T-cell (primary cell): ENCODE results near the gene SYCP3. TPM values are rescaled to one million over a fixed set of nuclear protein-coding genes. Genes with fewer than 3 reads are reported as not detected.

Experiments used
- ATAC-seq, 4 experiments: fragments of 200-7000 bp in 3 of 4; fragments of 150-1000 bp in 1 of 4; cut with Tn5 transposase; replicated peaks in 1 of 4; 1 replicate in 3 of 4; 2 replicates in 1 of 4; pipeline ENCODE4 v1.10.0; 2021; ENCODE audit warnings: moderate library complexity in 3 of 4, mild to moderate bottlenecking in 2 of 4, moderate number of reproducible peaks in 1 of 4
- CTCF ChIA-PET, 2 donors: fragments of 300-600 bp; sonication (Branson Sonifier 250); formaldehyde crosslinking; loops; one replicate each; lab custom pipeline; 2022; ENCODE audit warnings: antibody characterized with exemption in 2 of 2; lab: Charles Lee
- POLR2A ChIA-PET, 2 donors: fragments of 300-600 bp; sonication (Branson Sonifier 250); formaldehyde crosslinking; loops; one replicate each; lab custom pipeline; 2022; ENCODE audit warnings: antibody characterized with exemption in 2 of 2; lab: Charles Lee
- DNase-seq, 35 experiments: peaks; one replicate each; pipeline versions ENCODE4 v3.0.0 to v3.0.0-alpha.2; 2013 to 2023
- H3K27ac ChIP-seq: one replicate; pipeline ENCODE4 v1.5.1; 2013; ENCODE audit warnings: low read length
- H3K27me3 ChIP-seq, 2 experiments: replicated peaks in 1 of 2; 1 replicate in 1 of 2; 2 replicates in 1 of 2; pipeline versions ENCODE4 v1.6.1 to v1.7.0; 2013; ENCODE audit warnings: low read length in 1 of 2, mixed read lengths in 1 of 2; ENCODE audit not compliant: control insufficient read depth in 2 of 2, insufficient read depth in 2 of 2; ENCODE audit errors: extremely low read depth in 1 of 2
- H3K36me3 ChIP-seq, 2 donors: 1 replicate in 1 of 2; 2 replicates in 1 of 2; pipeline versions ENCODE4 v1.6.1 to v1.7.0; 2013; ENCODE audit warnings: low read length in 1 of 2; ENCODE audit not compliant: control insufficient read depth in 2 of 2, insufficient read depth in 1 of 2; ENCODE audit errors: extremely low read depth in 1 of 2
- H3K4me1 ChIP-seq, 2 experiments: 1 replicate in 1 of 2; 2 replicates in 1 of 2; pipeline versions ENCODE4 v1.6.1 to v1.7.0; 2013; ENCODE audit warnings: low read length in 2 of 2, mixed read lengths in 1 of 2; ENCODE audit not compliant: insufficient read depth in 2 of 2, control insufficient read depth in 1 of 2; ENCODE audit errors: extremely low read depth in 1 of 2
- H3K4me3 ChIP-seq, 2 donors: 1 replicate in 1 of 2; 2 replicates in 1 of 2; pipeline versions ENCODE4 v1.5.1 to v1.7.0; 2013; ENCODE audit warnings: mild to moderate bottlenecking in 2 of 2, low read length in 1 of 2, moderate library complexity in 1 of 2; ENCODE audit not compliant: control insufficient read depth in 1 of 2; ENCODE audit errors: extremely low read depth in 1 of 2
- H3K9me3 ChIP-seq: 2 replicates; pipeline ENCODE4 v1.7.0; 2013
- H3K27ac Mint-ChIP-seq, 2 donors: one replicate each; pipeline ENCODE4 v1.8.0; 2020 to 2021; ENCODE audit warnings: mild to moderate bottlenecking in 2 of 2, mixed read lengths in 2 of 2
- H3K27me3 Mint-ChIP-seq, 2 donors: one replicate each; pipeline ENCODE4 v1.8.0; 2021 to 2022; ENCODE audit warnings: mixed read lengths in 2 of 2
- H3K36me3 Mint-ChIP-seq: one replicate; pipeline ENCODE4 v1.8.0; 2021; ENCODE audit warnings: mixed read lengths
- H3K4me1 Mint-ChIP-seq, 3 donors: one replicate each; pipeline ENCODE4 v1.8.0; 2020 to 2022; ENCODE audit warnings: mixed read lengths in 3 of 3, mild to moderate bottlenecking in 1 of 3
- H3K4me3 Mint-ChIP-seq, 3 donors: one replicate each; pipeline ENCODE4 v1.8.0; 2020 to 2022; ENCODE audit warnings: mild to moderate bottlenecking in 3 of 3, mixed read lengths in 3 of 3, moderate library complexity in 3 of 3
- H3K9me3 Mint-ChIP-seq, 3 donors: one replicate each; pipeline ENCODE4 v1.8.0; 2020 to 2022; ENCODE audit warnings: mixed read lengths in 3 of 3
- WGBS: methylation state at CpG from one replicate; pipeline ENCODE4 v1.1.5; 2013; ENCODE audit warnings: missing lambda C conversion rate; ENCODE audit not compliant: insufficient coverage; 5-methylcytosine and 5-hydroxymethylcytosine counted together
- total RNA-seq, 35 experiments: library from RNA in 6 of 35; stranded (reverse) in 6 of 35; fragments of 120-200 nt in 1 of 35; gene quantifications; one replicate each; pipeline versions ENCODE4 v1.2.1 to v1.2.4 and lab custom pipeline; 2013 to 2026

The SYCP3 gene
- total RNA-seq, 5 donors from 2014 or later (not counting 1 experiment from before 2014, with no cell fraction given), result 0.26 to 0.95 (median 0.69) TPM

- Histone ChIP-seq H3K4me1 (no peaks in the 10 kb centered on the region), H3K27ac (no peak overlapping the region), H3K9me3 (no peaks in the 10 kb centered on the region), H3K27me3 (no peaks in the 10 kb centered on the region), H3K4me3 (no peak overlapping the region), H3K36me3 (no peaks in the 10 kb centered on the region)
- DNase-seq (no peak), ATAC-seq (no peak)
- WGBS, result no CpG with 5 or more reads among the region's 3 CpGs
- CTCF ChIA-PET, result interaction anchor here in 1 of 2 donors (0.5 kb wide), 1 partner anchor 1391 kb away, joined by 3 read pairs; no protein-coding TSS in a partner anchor
- no peak overlapping the region for H3K4me3 Mint-ChIP-seq
- H3K27me3 Mint-ChIP-seq, result no peaks in the 10 kb centered on the region
- no peak overlapping the region for H3K27ac Mint-ChIP-seq
- H3K4me1 Mint-ChIP-seq, result peaks cover 37 to 51% (median 38%) of the 10 kb centered on the region in 3 donors
- POLR2A ChIA-PET, result no interaction called here
- no peaks in the 10 kb centered on the region for H3K36me3 Mint-ChIP-seq
- no peaks in the 10 kb centered on the region for H3K9me3 Mint-ChIP-seq
These were observed 35.8 kb downstream of the SYCP3 start for GRCh38 chr12:101703487-101703886.

DNA sequence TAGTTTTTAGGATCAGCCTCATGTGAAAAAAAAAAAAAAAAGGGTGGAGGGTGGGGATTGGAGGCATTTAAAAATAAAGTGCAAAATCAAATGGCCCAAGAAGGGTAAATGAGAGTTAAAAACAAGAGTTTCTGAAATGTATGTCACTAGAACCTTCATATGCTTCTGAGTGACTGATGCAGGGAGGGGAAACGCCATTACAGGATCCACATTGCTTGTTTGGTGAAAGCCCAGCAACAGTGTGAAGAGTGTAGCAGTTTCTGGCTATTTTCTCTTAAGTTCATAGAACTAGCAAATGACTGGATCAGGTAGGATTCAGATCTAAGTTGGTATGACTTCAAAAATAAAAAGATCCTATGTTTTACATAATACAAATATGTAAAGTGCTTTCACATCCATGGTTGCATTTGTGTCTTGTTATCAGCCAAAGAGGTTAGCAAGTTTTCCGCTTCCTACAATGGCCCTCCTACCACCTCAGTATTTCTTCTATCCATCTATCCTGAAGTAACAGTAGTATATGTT lies 38.9 kb downstream of the SYCP3 start:
- ChIA-PET POLR2A (no interaction called here), CTCF (interaction anchor here in 1 of 2 donors (0.7 kb wide), 1 partner anchor 43 kb away, joined by 5 read pairs; no protein-coding TSS in a partner anchor)
- H3K27me3 ChIP-seq, result no peaks in the 10 kb centered on the region
- Mint-ChIP-seq H3K36me3 (no peaks in the 10 kb centered on the region), H3K4me3 (no peak overlapping the region), H3K27ac (peak overlapping the region in 1 of 2 donors; percentile 56), H3K4me1 (peaks cover 45 to 54% (median 49%) of the 10 kb centered on the region in 3 donors), H3K27me3 (no peaks in the 10 kb centered on the region), H3K9me3 (no peaks in the 10 kb centered on the region)
- WGBS, result no CpG with 5 or more reads among the region's 2 CpGs
- DNase-seq (peak in 1 of 35 experiments; percentile 6), ATAC-seq (no peak)
- H3K4me3 ChIP-seq, result no peak overlapping the region
- peaks cover 3 to 13% of the 10 kb centered on the region in 2 experiments for H3K4me1 ChIP-seq
- no peak overlapping the region for H3K27ac ChIP-seq
- H3K9me3 ChIP-seq, result no peaks in the 10 kb centered on the region
- H3K36me3 ChIP-seq, result no peaks in the 10 kb centered on the region

DNA sequence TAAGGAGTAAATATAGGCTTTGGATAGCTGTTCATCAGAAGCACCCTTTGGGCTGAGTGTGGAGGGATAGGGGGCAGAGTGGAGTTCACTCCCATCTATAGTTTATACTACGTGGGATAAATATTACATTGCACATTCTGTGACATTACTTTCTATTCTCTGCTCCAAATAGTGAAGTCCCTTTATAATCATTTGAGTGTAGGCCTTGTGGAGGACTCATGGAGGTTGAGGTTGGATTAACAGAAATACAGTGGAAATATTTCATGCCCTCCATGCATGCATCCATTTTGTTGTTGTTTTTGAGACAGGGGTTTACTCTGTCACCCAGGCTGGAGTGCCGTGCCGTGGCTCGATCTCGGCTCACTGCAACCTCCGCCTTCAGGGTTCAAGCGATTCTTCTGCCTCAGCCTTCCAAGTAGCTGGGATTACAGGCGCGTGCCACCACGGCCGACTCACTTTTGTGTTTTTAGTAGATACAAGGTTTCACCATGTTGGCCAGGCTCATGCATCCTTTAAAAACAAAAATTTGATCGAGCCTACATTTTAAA lies 40.4 kb downstream of the SYCP3 start:
- DNase-seq (peak in 1 of 35 experiments; percentile 20), ATAC-seq (no peak)
- no peak overlapping the region for H3K4me3 ChIP-seq
- no peak overlapping the region for H3K27ac ChIP-seq
- WGBS, result 96% methylated on average over 6 of the region's 12 CpGs
- peaks cover 3 to 13% of the 10 kb centered on the region in 2 experiments for H3K4me1 ChIP-seq
- Mint-ChIP-seq H3K4me3 (peak overlapping the region; percentile 83 to 93 (median 89)), H3K9me3 (no peaks in the 10 kb centered on the region), H3K27me3 (no peaks in the 10 kb centered on the region), H3K36me3 (no peaks in the 10 kb centered on the region), H3K4me1 (peaks cover 46 to 54% (median 52%) of the 10 kb centered on the region in 3 donors), H3K27ac (peak overlapping the region in 1 of 2 donors; percentile 82)
- POLR2A ChIA-PET, result no interaction called here
- no peaks in the 10 kb centered on the region for H3K27me3 ChIP-seq
- CTCF ChIA-PET, result interaction anchor here (0.6 to 1.4 kb wide), 4 partner anchors 15 to 284 kb away, joined by 3 to 4 read pairs (median 3); partner anchors contain the start of gene GNPTAB (in 1 of the 2)
- no peaks in the 10 kb centered on the region for H3K36me3 ChIP-seq
- no peaks in the 10 kb centered on the region for H3K9me3 ChIP-seq

GRCh38 chr12:101697930-101698799 lies 41.1 kb downstream of the SYCP3 start:
- peaks cover 46 to 54% (median 52%) of the 10 kb centered on the region in 3 donors for H3K4me1 Mint-ChIP-seq
- peak; percentile 20 to 39 (median 32) for ATAC-seq
- peaks cover 3 to 13% of the 10 kb centered on the region in 2 experiments for H3K4me1 ChIP-seq

GRCh38 chr12:101697197-101697929 lies 41.9 kb downstream of the SYCP3 start, which contains the start of gene CHPT1:
Gene CHPT1, plus strand, starts transcription at chr12:101697640. Its CDS starts 222 bp downstream, at chr12:101697862.
- peak in 33 of 35 experiments; percentile 7 to 70 (median 35) for DNase-seq
- H3K9me3 Mint-ChIP-seq, result no peaks in the 10 kb centered on the region
- POLR2A ChIA-PET, result no interaction called here
- Histone ChIP-seq H3K27ac (peak within 1 kb of the TSS; percentile 50), H3K27me3 (no peaks in the 10 kb centered on the region), H3K36me3 (no peaks in the 10 kb centered on the region), H3K4me1 (peaks cover 3 to 13% of the 10 kb centered on the region in 2 experiments), H3K4me3 (peak within 1 kb of the TSS; percentile 84 to 93), H3K9me3 (no peaks in the 10 kb centered on the region)
- CTCF ChIA-PET, result no interaction called here
- ATAC-seq, result peak; percentile 80 to 84 (median 82)
- H3K4me1 Mint-ChIP-seq, result peaks cover 46 to 54% (median 50%) of the 10 kb centered on the region in 3 donors
- under 1% methylated on average over 72 of the region's 80 CpGs for WGBS
- H3K4me3 Mint-ChIP-seq, result peak within 1 kb of the TSS; percentile 88 to 93 (median 89)
- H3K36me3 Mint-ChIP-seq, result no peaks in the 10 kb centered on the region
- H3K27me3 Mint-ChIP-seq, result no peaks in the 10 kb centered on the region
- H3K27ac Mint-ChIP-seq, result peak within 1 kb of the TSS; percentile 83 to 91

More at GRCh38 chr12:101697930-101698799, 41.1 kb downstream of the SYCP3 start:
- H3K27ac ChIP-seq, result no peak overlapping the region
- Mint-ChIP-seq H3K27ac (peak overlapping the region; percentile 76 to 82), H3K36me3 (no peaks in the 10 kb centered on the region), H3K4me3 (peak overlapping the region; percentile 83 to 93 (median 89)), H3K27me3 (no peaks in the 10 kb centered on the region), H3K9me3 (no peaks in the 10 kb centered on the region)
- H3K36me3 ChIP-seq, result no peaks in the 10 kb centered on the region
- H3K9me3 ChIP-seq, result no peaks in the 10 kb centered on the region
- POLR2A ChIA-PET, result no interaction called here
- H3K4me3 ChIP-seq, result peak overlapping the region; percentile 65 to 84
- no peaks in the 10 kb centered on the region for H3K27me3 ChIP-seq
- CTCF ChIA-PET, result interaction anchor here in 1 of 2 donors (0.8 to 1.4 kb wide), 3 partner anchors 16 to 283 kb away, joined by 3 to 4 read pairs (median 3); partner anchors contain the start of gene GNPTAB
- under 1% methylated on average over 59 of the region's 67 CpGs for whole genome bisulfite sequencing
- peak in 13 of 35 experiments; percentile 1 to 44 (median 6) for DNase-seq
